ENCODE measurements around the gene RNF26. TPM values are rescaled to one million over a fixed set of nuclear protein-coding genes. Genes with fewer than 3 reads are reported as not detected.
A peak's percentile ranks its signal among the peaks of the same experiment; 100 is the strongest.

RNF26 gene
- total RNA-seq, 1 donor from 2014 or later: 17.4 TPM

DNA sequence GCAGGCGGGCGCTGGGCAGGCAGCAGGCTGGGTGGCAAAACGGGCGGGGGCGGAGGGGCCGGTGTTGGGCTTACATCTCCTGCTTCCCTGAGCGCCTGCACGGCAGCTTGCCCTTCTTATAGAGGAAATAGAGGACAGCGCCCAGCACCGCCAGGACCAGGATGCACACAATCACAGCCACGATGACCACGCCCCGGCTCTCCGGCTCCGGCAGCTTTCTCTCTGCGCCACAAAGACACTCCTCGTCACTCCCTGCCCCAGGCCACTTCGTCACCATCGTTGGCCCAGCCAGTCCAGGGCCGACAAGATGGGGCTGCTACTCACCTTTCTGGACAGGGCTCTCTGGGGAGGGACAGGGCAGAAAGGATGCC lies 23.7 kb upstream of the RNF26 start:
- DNase-seq (ENCODE audit: low spot score): no peak
- intact Hi-C loops (cut with DNase I): no loop called here

DNA sequence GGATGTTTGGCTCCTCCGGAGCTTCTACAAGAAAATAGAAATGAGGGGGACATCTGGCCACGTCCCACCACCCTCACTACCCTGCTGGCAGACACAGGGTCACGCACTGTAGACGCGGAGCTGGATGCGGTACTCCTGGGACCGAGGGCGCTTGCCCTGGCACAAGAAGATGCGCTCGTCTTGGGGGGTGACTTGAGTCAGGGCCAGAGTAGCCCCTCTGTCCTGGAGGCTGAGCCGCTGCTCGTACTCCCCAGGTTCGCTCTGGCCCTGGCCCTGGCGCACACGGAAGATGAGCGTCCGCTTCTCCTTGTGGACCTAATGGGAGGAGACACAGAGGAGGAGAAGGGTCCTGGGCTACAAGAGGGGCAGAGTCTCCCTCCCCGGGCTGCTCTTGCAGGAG lies 19.6 kb upstream of the RNF26 start:
- DNase-seq (ENCODE audit: low spot score): no peak
- intact Hi-C loops (cut with DNase I): no loop called here
- ATAC-seq: no peak

More for the DNA sequence above, 23.7 kb upstream of the RNF26 start:
- no peak for ATAC-seq

DNA sequence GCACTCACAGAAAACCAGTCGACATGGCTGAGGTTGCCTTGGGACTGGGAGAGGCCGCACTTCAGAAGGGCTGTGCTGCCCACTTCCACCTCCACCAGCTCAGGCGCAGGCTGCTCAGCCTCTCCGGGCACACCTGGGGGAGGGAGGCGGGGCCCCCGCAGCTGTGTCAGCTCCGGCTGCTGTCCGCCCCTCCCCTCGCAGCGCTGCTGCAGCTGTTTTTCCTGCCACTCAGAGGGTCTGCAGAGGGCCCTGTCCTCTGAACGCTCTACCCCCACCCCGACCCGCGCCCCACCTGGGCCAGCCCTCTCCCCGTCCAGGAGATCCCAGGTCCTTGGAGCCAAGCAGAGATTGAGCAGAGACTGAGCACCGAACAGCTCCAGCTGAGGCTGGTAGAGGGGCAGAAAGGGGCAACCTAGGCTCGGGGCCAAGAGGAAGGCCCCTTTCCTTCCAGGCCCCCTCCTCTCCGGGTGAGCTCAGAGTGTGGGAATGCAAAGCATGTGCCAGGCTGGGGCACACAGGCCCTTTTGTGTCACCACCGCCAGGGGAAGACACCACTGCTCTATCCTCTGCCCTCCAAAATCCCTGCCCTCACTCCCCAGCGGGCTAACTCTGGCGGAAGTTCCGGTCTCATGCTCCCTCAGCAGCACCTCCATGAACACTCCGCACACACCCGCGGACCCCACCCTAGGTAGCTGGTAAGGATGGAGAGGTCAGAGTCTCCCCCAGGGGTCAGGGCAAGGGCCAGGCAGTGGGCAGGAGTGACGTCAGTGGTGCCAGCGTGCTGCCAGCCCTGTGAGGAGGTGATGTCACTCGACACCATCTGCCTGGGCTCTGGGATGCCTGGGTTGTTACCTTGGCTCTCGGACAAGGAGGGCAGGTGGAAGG lies 19.0 kb upstream of the RNF26 start:
- peak; percentile 72 for DNase-seq (ENCODE audit: low spot score)
- intact Hi-C loops (cut with DNase I): no loop called here

DNA sequence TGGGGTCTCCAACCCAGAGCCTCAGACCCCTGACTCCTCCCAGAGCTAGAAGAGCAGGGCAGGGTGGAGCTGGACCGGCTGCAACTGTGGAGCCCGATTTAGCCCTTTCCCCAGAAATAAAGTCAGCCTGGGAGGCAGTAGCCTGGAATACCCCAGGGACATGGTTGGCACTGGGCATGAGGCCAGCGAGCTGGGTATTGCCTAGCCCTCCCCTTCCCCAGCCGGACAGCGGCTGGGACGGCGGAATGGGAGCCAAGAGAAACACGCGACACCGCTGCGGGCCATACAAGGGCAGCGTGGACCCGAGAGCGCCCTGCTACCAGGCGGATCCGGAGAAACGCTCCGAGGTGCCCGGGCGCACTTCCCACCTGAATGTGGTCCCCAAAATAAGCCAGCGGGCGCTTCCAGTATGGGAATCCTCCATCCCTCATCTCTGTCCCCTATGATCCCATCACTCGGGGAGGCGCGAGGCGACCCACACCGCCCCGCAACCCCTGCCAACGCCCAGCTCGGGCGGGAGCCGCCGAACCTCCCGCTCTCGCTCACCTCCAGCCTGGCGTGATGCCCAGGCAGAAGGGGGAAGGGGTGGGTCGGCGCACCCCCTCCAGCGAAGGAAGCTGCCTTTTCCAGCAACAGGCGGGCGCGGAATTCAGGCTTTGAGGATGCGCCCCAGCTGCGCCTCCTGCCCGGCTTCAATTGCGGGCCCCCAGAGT lies 18.2 kb upstream of the RNF26 start:
- DNase-seq (ENCODE audit: low spot score) (peak; percentile 84), ATAC-seq (peak; percentile 30)
- intact Hi-C loops (cut with DNase I): no loop called here

More for the DNA sequence above, 19.0 kb upstream of the RNF26 start:
- peak; percentile 48 for ATAC-seq

DNA sequence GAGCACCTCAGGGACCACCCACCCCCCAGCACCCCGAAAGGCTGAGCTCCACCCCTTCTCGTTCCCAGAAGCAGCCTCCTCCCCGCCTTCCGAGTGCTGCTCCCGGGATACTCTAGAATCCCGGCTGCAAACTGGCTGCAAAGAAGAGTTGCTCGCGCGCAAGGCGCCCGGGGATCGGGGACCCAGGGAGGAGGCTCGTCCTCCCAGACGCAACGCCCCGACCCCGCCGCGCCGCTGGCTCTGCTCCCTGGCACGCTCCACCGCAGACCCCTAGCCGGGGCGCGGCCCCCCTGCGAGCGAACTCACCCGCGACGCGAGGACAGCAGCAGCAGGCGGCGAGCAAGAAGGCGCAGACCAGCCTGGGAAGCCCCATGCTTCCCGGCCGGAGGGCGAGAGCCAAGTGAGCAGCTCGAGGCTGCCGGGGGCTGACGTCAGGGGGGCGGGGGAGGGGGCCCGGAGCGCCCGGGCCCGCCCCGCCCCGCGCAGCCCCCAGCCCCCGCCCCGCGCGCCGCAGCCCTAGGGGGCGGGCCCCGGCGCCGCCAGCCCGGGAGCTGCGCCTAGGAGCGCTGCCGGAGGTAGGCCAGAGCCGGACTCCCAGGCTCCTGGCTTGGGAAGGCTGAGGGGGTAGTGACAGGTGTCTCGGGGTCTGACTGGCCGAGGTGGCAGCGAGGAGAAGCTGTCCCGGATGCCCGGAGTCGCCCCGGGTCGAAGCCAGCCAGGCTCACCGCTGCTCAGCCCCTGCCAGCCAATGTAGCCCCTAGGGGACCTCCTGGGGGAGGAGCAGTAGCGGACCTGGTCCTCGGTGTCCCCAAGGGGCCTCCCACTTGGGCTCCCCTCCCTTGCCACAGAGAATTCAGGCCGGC lies 17.4 kb upstream of the RNF26 start, which contains the start of gene MCAM:
TSS of gene MCAM (minus strand) at position 402 of the 863 bp plus-strand sequence. CDS start at position 373, 29 bp downstream.
- no peak for DNase-seq (ENCODE audit: low spot score)
- peak; percentile 5 for ATAC-seq
- intact Hi-C loops (cut with DNase I): no loop called here

DNA sequence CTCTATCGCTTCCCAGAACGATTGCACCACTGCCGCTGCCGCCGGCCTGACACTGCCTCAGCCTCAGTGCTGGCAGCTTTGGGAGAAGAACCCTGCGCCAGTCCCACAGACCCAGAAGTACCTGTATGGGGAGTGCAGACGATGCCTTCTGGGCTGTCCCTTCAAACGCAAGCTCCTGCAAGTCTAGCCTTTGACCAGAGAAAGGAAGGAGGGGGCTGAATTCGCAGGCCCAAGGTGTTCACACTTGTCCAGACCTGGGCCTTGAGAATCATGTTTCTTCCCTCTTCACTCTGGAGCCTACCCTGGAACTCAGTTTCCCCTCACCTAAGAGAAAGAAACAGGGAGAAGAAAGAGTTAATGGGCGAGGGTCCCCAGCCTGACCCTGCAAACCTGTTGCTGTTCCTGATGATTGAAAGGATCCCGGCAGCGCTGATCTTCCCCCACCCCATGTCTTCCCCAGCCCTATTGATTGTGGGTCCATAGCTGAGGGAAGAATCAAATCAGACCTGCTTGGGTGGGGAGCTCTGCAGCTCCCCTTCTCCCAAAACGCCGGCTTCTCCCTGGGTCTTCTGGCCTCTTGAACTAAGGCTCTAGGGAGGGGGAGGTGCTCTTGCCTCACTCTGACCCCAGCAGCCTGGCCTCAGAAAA lies 16.6 kb upstream of the RNF26 start:
- DNase-seq (ENCODE audit: low spot score) (peak; percentile 57), ATAC-seq (no peak)
- intact Hi-C loops (cut with DNase I): no loop called here

DNA sequence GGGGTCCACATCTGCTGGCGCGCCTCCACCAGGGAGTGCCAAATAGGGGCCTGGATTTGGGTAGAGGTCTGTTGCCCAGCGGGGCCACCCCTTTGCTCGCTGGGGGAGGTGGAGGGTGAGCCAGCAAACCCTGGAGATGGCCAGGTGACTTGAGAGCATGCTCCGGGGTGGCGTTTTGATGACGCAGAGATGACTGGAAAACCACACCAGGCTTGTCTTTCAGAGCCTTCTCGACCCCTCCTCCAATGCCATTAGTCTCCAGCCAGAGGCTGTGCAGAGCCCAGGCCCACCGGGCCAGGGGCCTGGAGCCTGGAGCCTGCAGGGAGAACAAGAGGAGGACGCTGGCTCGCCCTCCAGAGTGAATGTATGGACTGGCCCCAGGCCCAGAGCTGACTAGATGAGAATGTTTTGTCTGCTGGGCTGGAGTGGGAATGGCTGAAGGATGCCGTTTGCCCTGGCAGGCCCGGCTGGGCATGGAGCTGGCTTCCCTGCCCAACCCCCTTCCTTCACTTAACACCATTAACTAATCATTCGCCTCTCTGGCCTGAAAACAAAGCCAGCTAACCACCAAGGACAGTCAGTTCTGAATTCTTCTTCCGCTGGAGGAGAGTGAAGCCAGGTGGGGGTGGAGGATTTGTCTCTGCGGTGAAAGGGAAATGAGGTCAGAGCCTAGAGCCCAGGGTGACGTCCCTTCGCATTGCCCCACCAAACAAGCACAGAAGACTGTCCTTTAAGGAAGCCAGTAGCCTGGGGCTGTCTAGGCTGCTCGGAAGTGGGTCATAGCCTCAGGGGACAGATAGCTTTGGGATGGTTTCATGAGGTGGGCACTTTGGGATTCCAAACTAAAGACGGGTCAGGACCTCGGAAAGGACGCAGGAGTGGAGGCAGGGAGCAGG lies 15.8 kb upstream of the RNF26 start:
- ATAC-seq (no peak), DNase-seq (ENCODE audit: low spot score) (no peak)
- intact Hi-C loops (cut with DNase I): no loop called here

DNA sequence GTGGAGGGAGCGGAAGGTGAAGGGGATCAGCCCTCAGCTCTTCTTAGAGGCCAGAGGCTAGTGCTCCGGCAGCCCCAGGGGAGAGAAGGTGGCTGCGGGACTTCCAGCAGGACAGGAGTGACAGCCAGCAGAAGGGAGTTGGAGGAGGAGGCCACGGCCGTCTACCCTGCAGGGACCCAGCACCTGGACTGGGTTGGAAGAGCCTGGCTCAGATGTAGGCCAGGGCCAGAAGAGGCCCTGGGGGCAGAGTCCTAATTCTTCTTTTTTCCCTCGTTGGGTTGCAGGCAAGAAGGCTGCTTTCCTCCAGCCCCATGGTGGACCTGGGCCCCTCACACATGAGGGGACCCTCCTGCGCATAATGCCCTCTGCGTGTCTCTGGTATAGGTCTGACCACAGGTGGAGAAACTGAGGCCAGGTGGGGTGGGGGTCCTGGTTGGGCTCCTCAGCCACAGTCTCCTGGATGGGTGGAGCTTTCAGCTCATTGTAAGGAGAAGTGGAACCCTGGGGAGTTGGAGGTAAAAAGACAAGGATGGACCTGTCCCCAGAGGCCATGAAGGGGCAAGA lies 15.1 kb upstream of the RNF26 start:
- ATAC-seq: no peak
- intact Hi-C loops (cut with DNase I): no loop called here

DNA sequence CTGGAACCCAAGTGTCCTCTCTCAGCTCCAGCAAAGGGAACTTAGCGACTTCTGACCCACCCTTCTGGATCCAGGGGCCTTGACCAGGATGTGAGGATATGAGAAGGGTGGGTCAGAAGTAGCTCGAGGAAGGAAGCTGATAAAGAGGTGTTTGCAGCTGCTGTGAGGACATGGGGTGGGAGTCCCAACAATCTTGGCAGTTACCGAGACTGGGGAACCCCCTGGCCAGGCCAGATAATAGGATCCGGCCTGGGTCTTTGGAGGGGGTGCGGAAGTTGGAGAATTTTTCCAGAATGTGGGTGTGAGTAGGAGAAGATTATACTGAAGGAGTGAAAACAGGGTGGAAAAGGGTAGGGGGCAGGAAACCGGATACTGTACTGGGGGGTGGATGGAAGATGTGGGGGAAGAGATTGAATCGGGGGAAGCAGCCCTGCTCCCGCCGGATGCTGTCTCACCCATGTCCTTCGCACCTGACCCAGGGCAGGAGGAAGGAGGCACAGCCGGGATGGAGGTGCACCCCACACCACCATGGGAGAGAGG lies 14.6 kb upstream of the RNF26 start:
- DNase-seq (ENCODE audit: low spot score): no peak
- intact Hi-C loops (cut with DNase I): no loop called here
- ATAC-seq: no peak

More for the DNA sequence above, 15.1 kb upstream of the RNF26 start:
- no peak for DNase-seq (ENCODE audit: low spot score)

DNA sequence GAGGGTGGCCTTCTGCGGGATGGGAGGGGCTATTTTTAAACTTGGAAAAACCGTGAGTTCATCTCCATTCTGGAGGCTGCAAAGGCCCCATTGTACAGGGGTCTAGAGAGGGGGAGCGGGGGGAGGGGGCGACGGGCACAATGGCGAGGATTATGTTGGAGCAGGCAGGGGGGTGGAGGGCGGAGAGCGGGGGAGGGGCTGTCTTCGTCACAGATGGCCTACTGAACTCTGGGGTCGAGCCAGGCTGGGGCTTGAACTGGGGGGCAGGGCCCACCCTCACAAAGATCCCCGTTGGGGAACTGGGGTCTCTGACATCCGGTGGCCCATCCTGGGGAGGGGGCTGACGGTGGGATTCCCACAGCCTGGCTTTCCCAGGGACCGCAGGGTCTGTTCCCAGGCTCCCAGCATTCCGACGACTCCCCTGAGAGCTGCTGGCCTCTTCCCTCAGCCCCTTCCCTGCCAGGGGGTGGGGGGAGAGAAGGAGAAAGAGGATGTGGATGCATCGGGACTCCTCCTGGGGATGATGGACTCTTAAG lies 14.0 kb upstream of the RNF26 start:
- DNase-seq (ENCODE audit: low spot score) (peak; percentile 85), ATAC-seq (peak; percentile 2)
- intact Hi-C loops (cut with DNase I): no loop called here

DNA sequence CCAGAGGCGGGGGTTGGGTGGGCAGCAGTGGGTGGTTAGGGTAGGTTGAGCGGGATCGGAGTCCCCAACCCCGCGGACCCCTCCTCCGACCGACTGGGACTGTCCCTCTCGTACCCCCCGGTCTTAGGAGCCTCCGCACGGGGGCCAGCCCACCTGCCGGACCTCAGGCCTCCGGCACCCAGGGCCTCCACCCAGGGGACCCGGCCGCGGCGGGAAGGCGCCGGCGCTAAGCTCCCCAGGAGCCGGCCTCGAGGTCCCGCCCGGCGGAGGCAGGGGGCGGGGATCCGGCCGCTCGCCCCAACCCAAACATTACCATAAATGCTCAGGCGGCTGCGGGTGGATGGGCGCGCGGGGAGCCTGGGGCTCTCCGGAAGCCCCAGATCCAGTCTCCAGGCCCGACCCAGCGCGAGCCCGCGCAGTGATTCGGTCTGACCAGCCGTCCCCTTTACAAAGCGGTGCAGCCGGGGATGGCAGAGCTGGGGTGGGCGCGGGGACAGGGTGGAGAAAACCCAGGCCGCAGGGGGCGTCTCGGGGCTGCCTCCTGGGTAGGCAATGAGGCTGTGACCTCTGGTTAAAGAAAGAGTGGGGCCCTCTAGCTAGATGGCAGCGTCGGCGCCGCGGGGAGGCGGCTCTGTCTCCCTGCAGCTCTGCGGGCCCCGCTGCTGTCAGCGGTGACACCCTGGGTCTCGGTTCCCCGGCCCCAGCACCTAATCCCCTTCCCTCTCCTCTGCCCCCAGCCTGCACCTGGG lies 13.4 kb upstream of the RNF26 start:
- peak; percentile 46 for ATAC-seq
- intact Hi-C loops (cut with DNase I): no loop called here
- DNase-seq (ENCODE audit: low spot score): peak; percentile 81

DNA sequence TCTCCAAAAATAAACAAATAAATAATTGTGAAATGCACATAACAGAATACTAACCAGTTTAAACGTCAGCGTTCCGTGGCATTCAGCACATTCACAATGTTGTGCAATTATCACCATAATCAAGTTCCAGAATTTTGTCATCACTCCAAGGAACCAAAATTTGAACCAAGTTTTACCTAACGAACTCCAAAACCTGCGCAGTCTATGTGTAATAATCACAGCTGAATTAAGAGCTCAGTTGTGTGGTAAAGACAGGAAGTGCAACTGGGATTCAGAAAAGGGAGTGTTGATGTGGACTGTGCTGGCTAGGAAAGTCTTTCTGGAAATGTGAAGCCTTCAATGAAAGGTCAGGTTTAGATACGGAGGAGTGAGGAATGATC lies 12.0 kb upstream of the RNF26 start:
- DNase-seq (ENCODE audit: low spot score) (no peak), ATAC-seq (no peak)
- intact Hi-C loops (cut with DNase I): no loop called here

DNA sequence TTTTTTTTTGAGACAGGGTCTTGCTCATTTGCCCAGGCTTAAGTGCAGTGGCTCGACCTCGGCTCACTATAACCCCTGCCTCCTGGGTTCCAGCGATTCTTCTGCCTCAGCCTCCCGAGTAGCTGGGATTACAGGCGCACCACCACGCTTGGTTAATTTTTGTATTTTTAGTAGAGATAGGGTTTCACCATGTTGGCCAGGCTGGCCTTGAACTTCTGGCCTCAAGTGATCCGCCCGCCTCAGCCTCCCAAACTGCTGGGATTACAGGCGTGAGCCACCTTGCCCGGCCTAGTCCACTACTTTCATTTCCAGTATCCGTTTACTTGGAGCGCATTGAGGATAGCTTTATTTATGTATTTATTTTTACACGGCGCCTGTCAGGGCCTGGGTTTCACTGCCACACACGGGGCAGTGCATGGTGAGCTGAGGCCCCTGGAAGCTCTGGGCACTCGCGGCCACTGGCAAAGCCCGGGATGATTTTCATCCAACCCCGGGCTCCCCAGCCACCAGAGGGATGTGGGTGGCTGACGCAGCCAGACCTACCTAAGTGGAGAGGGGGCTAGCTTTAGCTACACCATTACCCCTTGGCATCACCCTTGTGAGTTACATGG lies 11.3 kb upstream of the RNF26 start:
- no peak for ATAC-seq
- no peak for DNase-seq (ENCODE audit: low spot score)
- intact Hi-C loops (cut with DNase I): no loop called here

DNA sequence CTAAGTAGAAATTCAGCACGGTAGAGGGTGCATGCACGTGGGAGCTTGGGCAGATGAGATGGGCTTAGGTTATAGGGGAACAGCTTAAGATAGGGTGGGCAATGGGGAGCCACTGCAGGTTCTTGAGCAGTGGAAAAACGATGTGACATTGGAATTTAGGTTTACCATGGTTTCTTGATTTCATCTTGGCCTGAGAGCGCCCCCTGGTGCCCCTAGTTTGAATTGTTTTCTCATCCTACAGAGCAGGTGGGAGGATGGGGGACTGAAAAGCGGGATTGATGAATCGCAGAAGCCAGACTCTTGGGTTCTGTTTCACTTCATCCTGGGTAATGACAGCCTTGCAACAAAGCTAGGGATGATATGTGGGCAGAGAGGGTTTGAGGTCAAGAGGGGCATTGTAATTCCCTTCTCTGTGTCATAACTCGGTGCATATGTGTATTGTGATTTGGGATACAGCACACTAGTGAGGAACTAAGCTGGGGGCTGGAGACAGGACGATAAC lies 10.7 kb upstream of the RNF26 start:
- intact Hi-C loops (cut with DNase I): no loop called here
- DNase-seq (ENCODE audit: low spot score): peak; percentile 88
- peak; percentile 13 for ATAC-seq

DNA sequence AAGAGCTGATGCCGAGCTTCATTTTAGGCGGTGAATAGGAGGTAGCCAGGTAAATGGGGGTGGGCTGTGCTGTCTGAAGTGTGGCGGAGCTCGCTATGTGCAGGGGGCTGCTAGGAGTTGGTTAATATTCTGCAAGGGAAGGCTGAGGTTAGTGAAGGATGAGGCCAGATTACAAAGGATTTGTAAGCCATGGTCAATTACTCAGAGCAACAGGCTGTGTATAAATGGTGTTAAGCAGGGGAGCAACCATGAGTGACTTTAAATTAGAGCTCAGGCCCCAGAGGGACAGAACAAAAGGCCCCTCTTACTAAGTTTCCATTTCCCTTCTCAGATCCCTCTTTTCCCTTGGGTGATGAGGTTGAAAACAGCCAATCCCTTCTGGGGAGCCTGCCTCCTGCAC lies 10.1 kb upstream of the RNF26 start:
- no peak for DNase-seq (ENCODE audit: low spot score)
- ATAC-seq: no peak
- intact Hi-C loops (cut with DNase I): no loop called here

DNA sequence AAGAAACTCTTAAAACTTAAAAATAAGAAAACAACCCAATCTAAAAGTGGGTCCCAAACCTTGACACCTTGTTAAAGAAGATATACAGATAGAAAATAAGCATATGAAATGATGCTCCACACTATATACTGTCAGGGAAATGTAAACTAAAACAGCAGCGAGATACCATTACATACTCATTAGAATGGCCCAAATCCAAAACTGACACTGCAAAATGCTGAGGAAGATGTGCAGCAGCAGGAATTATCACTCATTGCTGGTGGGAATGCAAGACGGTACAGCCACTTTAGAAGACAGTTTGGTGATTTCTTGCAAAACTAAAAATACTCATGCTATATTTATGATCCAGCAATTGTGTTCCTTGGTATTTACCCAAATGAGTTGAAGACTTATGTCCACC lies 5.0 kb upstream of the RNF26 start:
- no peak for DNase-seq (ENCODE audit: low spot score)
- no peak for ATAC-seq
- intact Hi-C loops (cut with DNase I): no loop called here

Measured in sciatic nerve (tissue), 2 donors.